ENCODE data around the gene PLA2G6.

Gene PLA2G6

DNA sequence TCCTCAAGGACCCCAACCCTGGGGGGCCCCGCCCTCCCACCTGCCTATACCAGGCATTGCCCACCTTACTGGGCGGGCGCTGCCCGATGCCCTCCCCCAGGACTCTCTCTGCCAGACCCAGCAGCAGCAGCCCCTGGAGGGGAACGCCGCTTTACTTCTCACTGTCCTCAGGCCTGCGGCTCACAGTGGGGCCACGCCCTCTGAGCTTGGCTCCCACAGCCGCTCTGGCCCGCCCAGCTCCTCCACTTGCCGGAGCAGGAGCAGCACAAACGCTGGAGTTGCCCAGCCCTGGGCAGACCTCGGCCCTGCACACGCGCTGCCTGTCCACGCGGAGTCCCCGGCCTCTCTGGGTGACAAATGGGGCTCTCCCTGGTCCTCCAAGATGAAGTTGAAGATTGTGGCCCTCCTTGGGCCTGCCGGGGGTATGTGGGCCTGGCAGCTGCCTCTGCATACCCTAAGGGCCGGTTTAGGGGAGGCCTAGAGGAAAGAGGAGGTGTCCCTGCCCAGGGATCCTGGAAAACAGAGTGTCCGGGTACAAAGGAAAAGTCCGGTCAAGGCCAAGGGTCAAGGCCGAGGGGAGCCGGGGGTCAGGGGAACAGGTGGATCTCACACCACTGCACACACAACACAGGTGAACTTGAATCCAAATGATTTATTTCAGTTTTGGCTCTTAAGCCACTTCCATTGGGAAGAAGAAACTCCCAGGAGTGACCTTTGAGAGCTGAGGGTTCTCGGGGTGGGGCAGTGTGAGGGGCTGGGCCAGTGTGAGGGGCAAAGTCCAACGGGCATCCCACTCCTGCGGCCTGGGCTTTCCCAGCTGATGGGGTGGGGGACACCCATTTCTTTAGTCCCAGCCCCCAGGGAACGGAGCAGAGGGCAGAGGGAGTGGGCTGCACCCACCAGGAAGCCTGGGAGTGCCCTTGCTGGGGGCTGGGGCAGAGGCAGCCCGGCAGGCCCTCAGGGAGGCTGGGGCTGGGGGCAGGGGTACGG, 70.5 kb downstream of the PLA2G6 start:
- no peaks in the 10 kb centered on the region for H3K9me3 Mint-ChIP-seq
- no peak overlapping the region for H3K4me3 Mint-ChIP-seq
- peaks cover 4% of the 10 kb centered on the region for H3K36me3 Mint-ChIP-seq (ENCODE audit: low read depth)
- H3K27ac Mint-ChIP-seq: no peak overlapping the region
- H3K4me1 Mint-ChIP-seq (ENCODE audit: low read depth): peaks cover 3% of the 10 kb centered on the region
- no peaks in the 10 kb centered on the region for H3K27me3 Mint-ChIP-seq

DNA sequence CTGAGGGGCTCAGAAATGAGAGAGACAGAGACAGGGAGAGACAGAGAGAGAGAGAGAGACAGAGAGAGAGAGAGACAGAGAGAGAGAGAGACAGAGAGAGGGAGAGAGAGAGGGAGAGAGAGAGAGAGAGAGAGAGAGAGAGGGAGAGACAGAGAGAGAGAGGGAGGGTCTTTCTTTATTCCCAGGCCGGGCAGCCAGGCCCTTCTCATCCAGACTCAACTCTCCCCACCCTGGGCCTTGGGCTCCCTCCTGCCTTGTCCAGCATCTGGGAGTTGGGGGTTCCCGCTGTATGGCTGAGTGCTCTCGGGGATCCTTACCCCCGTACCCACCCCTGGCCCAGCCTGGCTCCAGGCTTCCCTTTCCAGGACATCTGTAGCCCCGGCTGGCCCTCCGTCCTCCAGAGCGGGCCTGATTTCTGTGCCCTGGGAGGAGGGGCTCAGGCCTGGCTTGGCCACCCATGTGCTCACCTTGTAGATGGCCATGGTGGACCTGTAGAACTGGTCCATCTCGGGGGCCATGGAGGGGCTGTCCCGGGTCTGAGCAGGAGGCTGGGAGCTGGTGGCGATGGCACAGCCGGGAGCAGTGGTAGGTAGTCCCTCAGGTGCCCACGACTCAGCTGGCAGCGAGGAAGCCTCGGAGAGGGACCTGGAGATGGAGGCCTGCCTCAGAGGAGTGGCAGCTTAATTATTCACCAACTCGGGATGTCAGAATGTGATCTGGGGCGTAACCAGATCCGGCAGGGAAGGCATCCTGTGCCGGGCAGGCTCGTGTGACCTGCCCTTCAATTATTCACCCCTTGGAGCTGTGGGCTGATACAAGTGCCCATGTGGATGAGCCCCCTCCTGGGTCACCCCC, 71.4 kb downstream of the PLA2G6 start, which contains the start of gene BAIAP2L2:
Gene BAIAP2L2 (minus strand): TSS at position 677 of the 855 bp plus-strand sequence. CDS start 159 bp downstream, at position 518.
- Mint-ChIP-seq H3K27me3 (no peaks in the 10 kb centered on the region), H3K27ac (peak within 1 kb of the TSS; percentile 55)

DNA sequence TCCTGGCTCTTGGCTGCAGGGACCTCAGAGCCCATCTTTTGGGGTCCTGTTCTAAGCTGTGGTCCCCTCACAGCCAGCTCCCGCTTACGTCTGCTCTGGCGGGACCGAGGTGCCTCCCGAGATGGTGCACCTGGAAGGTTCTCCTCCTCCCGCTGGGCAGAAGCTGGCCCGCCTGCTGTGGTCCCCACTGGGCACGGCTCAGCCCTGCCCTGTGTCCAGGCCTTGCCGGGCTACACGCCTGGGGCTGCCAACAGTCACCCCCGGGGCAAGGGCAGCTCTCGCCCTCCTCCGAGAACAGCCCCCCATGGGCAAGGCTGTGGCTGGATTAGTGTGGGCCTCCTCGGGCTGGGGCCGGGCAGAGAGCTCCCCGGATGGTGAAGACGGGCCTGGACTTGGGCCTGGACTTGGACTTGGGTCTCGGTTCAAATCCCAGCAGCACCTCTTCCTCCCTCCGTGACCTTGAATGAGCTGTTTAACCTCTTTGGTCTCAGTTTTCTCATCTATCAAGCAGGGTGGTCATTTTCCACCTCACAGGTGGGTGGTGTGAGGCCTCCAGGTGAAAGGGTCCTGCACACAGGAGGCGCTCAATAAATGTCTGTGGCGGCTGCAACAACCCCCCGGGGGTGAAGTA, 72.1 kb downstream of the PLA2G6 start:
- no peak overlapping the region for H3K4me3 Mint-ChIP-seq

More for the DNA sequence above, 71.4 kb downstream of the PLA2G6 start, which contains the start of gene BAIAP2L2:
- peaks cover 3% of the 10 kb centered on the region for H3K4me1 Mint-ChIP-seq (ENCODE audit: low read depth)
- no peak within 1 kb of the TSS for H3K4me3 Mint-ChIP-seq
- no peaks in the 10 kb centered on the region for H3K9me3 Mint-ChIP-seq
- peaks cover 4% of the 10 kb centered on the region for H3K36me3 Mint-ChIP-seq (ENCODE audit: low read depth)

DNA sequence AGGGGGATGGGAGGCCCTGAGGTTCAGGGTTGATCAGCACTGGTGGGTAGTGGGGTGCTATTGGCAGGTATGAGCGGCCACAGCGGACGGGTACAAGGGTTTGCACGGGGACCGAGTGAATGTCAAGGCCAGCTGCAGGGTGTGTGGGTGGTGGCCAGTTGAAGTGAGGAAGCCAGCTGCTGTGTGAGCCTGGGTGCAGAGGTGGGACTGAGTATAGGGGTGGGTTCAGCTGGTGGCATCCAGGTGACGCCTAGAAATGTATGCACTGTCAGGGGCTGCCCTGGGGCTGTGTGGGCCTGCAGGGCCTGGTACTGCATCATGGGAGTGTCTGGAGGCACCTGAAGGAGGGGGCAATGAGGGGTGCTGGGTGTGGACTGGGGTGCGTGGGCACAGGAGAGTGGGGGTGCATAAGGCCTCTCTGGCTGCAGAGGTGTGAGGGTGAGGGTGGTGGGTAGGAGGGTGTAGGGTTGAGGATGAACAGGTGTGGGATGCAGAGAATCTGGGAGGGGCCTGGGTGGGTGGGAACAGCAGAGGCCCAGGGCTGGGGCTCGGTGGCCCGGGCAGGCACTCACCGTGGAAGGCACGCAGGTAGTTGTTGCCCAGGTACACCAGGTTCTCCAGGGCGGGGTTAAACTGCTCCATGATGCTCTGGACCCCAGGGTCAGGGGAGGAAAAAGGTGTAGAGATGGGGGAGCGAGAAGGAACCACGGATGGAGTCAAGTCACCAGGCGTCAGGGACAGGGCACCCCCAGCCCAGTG, 72.9 kb downstream of the PLA2G6 start:
- Mint-ChIP-seq H3K27me3 (no peaks in the 10 kb centered on the region), H3K4me3 (no peak overlapping the region), H3K27ac (no peak overlapping the region), H3K36me3 (ENCODE audit: low read depth) (peaks cover 4% of the 10 kb centered on the region), H3K9me3 (no peaks in the 10 kb centered on the region), H3K4me1 (ENCODE audit: low read depth) (peaks cover 8% of the 10 kb centered on the region)

More for the DNA sequence above, 72.1 kb downstream of the PLA2G6 start:
- Mint-ChIP-seq H3K36me3 (ENCODE audit: low read depth) (peaks cover 4% of the 10 kb centered on the region), H3K9me3 (no peaks in the 10 kb centered on the region), H3K27ac (peak overlapping the region; percentile 55), H3K27me3 (no peaks in the 10 kb centered on the region), H3K4me1 (ENCODE audit: low read depth) (peaks cover 7% of the 10 kb centered on the region)

DNA sequence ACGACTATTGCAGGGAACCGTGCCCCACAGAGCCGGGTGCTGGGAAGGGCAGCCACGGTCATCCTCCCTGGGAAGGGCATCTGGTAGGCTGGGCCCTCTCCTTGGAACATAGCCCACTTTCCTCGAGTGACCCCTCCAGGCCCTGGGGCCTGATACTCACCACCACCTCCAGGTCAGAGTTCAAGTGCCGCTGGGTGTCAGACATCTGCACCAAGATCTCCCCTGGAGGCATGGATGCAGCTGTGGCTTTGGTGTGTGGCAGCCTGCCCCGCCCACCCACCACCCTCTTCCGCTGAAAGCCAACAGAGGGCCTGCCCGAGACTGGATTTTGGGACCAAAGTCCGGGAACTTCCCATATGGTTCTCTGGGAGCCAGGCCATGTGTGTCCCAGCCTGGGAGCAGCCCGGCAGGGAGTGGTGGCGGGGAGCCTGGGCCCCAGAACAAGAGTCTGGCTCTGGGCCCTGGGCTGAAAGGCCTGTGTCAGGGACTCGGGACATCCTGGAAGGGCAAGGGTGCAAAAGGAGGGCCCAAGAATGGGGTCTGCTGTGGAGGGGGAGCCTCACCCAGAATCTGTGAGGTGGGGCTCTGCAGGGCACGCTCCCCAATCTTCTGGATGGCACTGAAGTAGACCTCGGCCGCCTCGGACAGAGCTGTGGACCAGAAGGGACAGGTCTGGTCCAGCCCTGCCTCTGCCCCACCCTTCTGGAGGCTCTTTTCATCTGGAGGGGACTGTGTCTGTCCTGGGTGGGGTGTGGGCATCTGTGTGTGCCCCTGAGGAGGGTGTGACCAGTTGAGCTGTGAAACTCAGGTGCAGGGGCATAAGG, 73.7 kb downstream of the PLA2G6 start:
- Mint-ChIP-seq H3K27ac (no peak overlapping the region), H3K9me3 (no peaks in the 10 kb centered on the region), H3K4me3 (no peak overlapping the region), H3K27me3 (no peaks in the 10 kb centered on the region), H3K4me1 (ENCODE audit: low read depth) (peaks cover 8% of the 10 kb centered on the region), H3K36me3 (ENCODE audit: low read depth) (no peaks in the 10 kb centered on the region)

DNA sequence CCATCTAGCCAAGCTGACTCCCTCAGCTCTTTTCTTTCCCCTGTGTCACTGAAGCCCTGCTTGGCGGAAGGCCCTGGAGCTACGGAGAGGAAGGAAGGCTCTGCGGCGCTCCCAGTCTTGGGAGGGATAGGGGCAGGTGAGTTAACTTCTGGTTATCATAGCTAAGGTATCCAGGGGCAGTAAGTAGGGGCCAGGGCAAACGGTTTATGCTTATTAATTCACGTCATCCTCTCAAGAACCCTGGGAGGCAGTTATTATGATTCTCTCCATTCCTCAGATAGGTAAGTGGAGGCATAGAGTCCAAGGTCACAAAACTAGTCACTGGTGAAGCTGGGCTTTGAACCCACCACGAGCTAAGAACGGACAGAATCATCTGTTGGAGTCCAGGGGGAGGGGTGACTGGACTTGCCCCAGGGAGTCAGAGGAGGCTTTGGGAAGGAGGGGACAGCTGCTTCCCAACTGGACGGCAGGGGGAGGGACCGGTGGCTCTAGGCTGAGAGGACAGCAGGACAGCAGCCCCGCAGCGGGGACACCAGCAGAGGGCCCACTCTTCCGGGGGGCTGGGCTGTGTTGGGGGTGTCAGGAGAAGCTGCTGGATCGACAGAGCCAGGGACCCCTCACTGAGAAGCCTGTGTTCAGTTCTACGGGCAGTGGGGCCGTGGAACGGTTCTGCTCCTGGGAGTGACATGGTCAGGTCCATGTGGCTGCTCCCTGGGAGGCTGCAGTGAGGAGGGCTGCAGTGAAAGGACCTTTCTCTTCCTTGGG, 74.6 kb downstream of the PLA2G6 start:
- Mint-ChIP-seq H3K4me1 (ENCODE audit: low read depth) (peaks cover 8% of the 10 kb centered on the region), H3K27me3 (no peaks in the 10 kb centered on the region), H3K27ac (no peak overlapping the region), H3K36me3 (ENCODE audit: low read depth) (no peaks in the 10 kb centered on the region), H3K9me3 (no peaks in the 10 kb centered on the region), H3K4me3 (no peak overlapping the region)

DNA sequence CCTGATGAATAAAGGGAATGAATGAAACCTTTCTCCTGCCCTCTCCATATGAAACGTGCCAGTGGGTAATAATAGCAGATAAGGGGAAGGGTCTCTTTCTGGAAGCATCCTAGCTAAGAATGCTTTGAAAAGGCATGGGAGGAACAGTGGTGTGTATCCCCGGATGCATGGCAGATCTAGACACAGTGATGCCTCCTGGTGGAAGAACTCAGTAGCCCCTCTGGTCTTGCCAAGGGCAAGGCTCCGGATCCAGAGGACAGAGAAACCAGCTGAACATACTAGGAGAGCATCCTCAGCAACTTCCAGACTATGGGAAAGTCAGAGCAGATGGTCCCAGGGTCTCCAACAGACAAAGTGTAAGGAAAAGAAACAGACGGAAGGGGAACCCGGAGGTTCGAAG, 77.5 kb downstream of the PLA2G6 start:
- no peaks in the 10 kb centered on the region for H3K27me3 Mint-ChIP-seq
- H3K4me3 Mint-ChIP-seq: no peak overlapping the region
- H3K36me3 Mint-ChIP-seq (ENCODE audit: low read depth): no peaks in the 10 kb centered on the region
- peaks cover 8% of the 10 kb centered on the region for H3K4me1 Mint-ChIP-seq (ENCODE audit: low read depth)
- no peak overlapping the region for H3K27ac Mint-ChIP-seq
- no peaks in the 10 kb centered on the region for H3K9me3 Mint-ChIP-seq

DNA sequence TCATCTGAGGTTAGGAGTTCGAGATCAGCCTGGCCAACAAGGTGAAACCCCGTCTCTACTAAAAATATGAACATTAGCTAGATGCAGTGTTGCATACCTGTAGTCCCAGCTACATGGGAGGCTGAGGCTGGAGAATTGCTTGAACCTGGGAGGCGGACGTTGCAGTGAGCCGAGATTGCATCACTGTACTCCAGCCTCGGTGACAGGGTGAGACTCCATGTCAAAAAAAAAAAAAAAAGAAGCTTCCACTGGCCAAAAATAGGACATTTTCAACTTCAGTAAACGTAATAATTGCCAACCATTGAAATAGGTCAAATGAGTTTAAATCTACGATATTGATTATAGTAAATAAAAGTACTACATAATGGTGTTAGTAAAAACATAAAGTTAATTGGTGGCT, 78.0 kb downstream of the PLA2G6 start:
- H3K27ac Mint-ChIP-seq: no peak overlapping the region
- H3K4me1 Mint-ChIP-seq (ENCODE audit: low read depth): peaks cover 8% of the 10 kb centered on the region
- no peaks in the 10 kb centered on the region for H3K9me3 Mint-ChIP-seq
- H3K27me3 Mint-ChIP-seq: no peaks in the 10 kb centered on the region
- H3K4me3 Mint-ChIP-seq: no peak overlapping the region
- H3K36me3 Mint-ChIP-seq (ENCODE audit: low read depth): no peaks in the 10 kb centered on the region

DNA sequence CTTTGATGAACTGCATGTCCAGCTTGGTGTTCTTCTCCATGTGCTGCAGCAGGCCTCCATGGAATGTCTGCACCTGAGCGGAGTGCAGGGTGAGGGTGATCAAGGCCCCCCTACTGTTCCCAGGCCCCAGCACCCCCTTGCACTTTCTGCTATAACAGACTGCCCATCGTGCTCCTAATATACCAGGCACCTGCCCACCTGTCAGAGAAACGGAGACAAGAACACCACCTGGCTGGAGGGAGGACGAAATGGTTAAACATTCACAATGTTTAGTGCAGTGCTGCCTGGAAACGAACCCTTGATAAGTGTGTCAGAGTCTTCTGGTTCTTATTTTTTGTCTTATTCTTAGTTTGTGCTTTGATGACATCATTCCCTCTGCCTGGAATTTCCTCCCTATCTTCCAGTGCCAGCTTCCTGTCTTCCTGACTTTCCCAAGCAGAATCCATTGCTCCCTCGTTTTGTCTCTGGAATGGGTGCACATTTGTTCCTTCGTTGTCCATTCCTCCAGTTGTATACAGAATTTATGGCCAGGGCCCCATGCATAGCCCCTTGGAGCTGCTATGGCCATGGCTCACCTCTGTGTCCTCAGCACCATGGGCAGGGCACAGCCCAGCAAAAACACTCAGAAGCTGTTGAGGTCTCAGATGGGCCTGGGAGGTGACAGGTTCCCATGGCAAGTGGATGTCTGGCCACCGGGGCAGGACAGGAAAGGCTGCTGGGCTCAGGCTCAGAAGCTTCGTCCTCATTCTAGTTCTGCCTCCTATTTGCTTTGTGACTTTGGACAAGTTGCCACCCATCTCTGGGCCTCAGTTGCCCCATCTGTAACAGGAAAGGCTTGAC, 83.0 kb downstream of the PLA2G6 start:
- no peaks in the 10 kb centered on the region for H3K36me3 Mint-ChIP-seq (ENCODE audit: low read depth)
- no peak overlapping the region for H3K27ac Mint-ChIP-seq
- no peaks in the 10 kb centered on the region for H3K4me1 Mint-ChIP-seq (ENCODE audit: low read depth)
- H3K9me3 Mint-ChIP-seq: no peaks in the 10 kb centered on the region
- H3K4me3 Mint-ChIP-seq: no peak overlapping the region
- no peaks in the 10 kb centered on the region for H3K27me3 Mint-ChIP-seq

DNA sequence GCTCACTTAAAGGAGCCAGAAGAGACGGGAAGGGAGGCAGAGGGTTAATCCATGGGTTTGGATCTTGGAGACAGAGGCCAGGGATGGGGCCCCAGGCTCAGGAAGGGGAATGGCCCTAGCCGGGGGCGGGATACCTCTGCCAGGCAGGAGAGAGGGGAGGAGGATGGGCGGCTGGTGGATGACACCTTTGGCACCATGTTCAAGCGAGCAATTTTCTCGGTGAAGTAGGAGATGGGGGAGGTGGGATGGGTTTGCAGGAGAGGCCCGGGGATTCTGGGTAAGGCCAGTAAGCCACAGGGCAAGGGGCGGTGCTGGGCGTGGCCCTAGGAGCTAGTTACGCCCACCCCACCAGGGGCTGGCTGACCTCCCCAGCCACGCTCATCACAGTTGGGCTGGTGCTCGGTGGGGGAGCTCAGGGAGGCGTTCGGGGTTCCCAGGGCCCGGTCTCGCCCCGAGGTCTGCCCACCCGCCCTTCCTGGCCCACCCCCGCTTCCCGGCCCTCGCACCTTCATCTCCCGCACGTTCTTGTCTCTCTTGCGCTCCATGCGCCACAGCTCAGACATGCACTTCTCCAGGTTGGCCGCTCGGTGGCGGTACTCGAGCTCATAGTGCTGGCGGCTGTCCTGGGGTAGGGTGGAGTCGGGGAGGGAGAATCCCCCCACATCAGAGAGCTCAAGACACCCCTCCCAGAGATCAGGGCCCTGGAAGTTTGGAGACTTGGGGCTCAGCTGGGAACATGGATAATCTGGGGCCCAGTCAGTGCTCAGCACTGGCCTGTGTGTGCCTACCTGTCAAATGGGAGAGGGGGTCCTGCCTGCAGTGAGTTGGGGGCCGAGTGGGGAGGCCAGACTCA, 83.8 kb downstream of the PLA2G6 start:
- H3K27ac Mint-ChIP-seq: no peak overlapping the region
- no peaks in the 10 kb centered on the region for H3K4me1 Mint-ChIP-seq (ENCODE audit: low read depth)
- no peaks in the 10 kb centered on the region for H3K36me3 Mint-ChIP-seq (ENCODE audit: low read depth)
- H3K27me3 Mint-ChIP-seq: no peaks in the 10 kb centered on the region
- no peaks in the 10 kb centered on the region for H3K9me3 Mint-ChIP-seq
- no peak overlapping the region for H3K4me3 Mint-ChIP-seq

DNA sequence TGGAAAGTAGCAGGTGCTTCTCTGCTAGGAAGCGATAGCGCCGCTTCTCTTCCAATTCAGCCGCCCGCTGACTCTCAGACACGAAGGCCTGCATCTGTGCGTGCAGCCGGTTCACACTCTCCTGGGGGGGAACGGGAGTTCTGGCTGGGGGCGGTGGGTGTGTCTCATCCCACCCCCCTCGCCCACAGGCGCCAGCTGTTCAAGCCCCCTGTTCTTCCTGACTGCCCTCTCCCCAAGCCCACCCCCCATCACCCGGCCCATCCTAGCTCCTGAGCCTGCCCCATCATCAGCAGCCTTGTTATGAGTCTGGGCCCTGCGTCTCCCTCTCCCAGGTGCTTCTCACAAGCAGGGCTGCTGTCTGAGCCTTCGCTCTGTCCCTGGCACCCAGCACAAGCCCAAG, 84.6 kb downstream of the PLA2G6 start:
- Mint-ChIP-seq H3K4me3 (no peak overlapping the region), H3K4me1 (ENCODE audit: low read depth) (no peaks in the 10 kb centered on the region), H3K9me3 (no peaks in the 10 kb centered on the region), H3K27ac (no peak overlapping the region), H3K36me3 (ENCODE audit: low read depth) (no peaks in the 10 kb centered on the region), H3K27me3 (no peaks in the 10 kb centered on the region)

DNA sequence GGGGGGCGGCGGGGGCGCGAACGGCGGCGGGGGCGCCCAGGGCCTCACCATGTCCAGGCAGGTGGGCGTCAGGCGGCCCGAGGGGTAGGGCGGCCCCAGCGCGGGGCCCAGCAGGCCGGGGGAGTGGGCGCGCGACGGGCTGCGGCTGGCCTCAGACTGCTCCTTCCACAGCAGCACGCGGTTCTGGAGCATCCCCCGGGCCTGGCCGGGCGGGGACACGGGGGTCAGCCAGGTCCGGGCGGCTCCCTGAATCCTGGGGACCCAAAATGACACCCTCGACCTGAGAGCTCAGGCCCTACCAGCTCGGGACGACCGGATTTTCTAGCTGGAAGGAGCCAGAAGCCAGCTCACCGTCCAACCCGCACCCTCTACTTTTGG, 92.2 kb downstream of the PLA2G6 start:
- Mint-ChIP-seq H3K4me1 (ENCODE audit: low read depth) (no peaks in the 10 kb centered on the region), H3K27me3 (peaks cover 11% of the 10 kb centered on the region), H3K4me3 (no peak overlapping the region), H3K27ac (no peak overlapping the region), H3K36me3 (ENCODE audit: low read depth) (peaks cover 4% of the 10 kb centered on the region), H3K9me3 (no peaks in the 10 kb centered on the region)

All from stimulated activated naive CD8-positive, alpha-beta T cell treated with anti-CD3 and anti-CD28 coated beads, Interleukin-15, Interleukin-2, amounts not matched to agents 100 ng/mL and 50 ng/mL, for 24 hours (primary cell).